HG03520 (cell line): Measurements from ENCODE around the gene PBRM1.

Experiments
- ATAC-seq: cut with Tn5 transposase; IDR thresholded peaks from one replicate; pipeline ENCODE4 v1.9.1; 2021; ENCODE audit warnings: mild to moderate bottlenecking, moderate library complexity; ENCODE audit not compliant: unreplicated experiment

The PBRM1 gene

DNA sequence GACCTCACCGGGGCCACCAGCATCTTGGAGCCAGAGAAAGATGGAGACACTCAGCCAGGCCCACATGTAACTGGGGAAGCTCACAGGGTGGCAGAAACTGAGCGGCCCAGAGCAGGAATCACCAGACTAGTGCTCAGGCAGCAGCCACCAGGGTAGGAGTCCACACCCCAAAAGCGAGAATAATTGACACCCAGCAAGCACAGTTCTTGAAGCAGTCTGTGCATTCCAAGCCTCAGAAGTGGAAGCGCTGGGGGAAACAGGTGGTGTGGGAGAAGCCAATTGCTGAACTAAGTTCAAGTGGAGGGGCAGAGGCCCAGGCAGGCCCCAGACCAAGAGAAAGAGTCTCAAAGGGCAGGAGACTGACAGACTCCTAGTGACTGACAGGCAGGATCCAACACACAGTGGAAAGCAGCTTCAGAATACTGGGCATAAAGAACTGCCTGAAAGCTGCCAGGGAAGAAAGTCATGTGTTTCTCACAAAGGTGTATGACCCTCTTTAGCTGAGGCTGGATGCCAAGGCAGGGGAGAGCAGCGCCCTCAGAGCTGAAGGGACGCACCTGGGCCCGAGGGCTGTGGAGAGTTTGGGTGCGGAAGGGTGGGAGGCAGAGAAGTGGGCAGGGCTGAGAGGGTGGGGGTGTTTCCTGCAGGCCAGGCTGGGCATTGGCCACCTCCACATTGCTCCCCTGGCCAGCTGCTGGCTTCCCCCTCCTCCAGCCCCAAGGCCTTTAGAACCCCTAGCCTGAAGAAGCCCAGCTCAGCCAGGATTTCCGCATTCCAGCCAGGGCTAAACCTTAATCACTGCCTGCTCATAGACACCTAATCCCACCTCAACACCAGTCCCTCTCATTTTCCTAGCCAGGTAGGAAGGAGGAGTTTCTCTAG is 159.8 kb downstream of the PBRM1 start:
- ATAC-seq, result no peak

DNA sequence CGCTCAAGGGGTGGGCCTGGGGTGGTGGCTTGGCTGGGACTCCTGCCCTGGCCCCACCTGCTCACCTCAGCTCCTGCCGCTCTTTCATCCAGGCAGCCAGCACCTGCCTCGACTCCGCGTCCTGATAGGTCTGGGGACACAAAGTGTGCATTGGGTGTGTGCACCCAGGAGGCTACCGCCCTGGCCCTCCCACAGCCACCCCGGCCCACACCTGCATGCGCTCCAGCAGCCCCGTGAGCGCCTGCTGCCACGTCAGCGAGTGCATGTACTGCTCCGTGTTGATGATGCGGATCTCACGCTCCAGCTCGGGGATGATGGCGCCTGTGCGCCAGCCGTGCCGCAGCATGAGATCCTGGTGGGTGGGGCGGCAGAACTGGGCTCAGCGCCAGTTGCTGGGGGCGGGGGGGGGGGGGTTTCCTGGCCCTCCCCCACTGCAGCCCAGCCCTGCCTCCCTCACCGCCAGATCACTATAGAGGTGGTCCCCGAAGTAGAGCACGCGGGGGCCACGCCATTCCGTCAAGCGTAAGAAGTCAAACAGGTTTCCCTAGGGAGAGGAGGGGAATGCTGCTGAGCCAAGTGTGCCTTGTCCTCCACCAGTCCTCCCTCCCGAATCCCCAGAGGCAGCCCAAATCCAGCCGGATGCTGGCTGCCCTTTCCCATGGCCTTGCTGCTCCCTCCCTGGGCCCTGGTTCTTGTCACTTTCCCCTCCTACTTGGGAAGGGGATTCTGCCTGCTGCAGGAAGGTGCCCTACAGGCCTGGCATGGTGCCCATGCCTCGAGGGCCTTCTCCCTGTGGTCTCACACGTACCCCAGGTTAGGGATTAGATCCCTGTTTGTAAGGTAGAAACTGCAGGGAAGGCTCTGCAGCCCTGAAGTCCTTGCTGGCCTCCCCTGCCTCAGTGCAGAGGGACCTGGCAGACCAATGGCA is 160.7 kb downstream of the PBRM1 start:
- no peak for ATAC-seq

DNA sequence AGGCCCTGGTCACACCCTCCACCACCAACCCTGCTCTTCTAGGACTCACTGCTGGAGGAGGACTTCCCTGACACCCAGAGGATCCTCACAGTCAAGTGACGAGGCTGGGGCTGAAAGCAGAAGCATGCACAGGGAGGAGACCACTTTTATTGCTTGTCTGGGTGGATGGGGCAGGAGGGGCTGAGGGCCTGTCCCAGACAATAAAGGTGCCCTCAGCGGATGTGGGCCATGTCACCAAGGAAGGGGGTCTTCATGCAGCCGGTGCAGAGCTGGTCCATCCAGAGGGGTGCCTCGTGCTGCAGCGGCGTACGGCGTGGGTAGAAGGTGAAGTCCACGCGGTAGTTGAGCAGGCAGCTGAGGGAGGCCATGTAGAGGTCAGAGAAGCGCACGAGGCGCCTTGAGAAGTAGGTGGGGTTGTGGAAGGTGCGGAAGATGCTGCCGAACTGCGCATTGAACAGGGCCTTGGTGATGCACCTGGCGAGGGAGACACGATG is 161.4 kb downstream of the PBRM1 start:
- ATAC-seq, result no peak

- ATAC-seq, result no peak
These were observed 162.1 kb downstream of the PBRM1 start for GRCh38 chr3:52523386-52524257.

- ATAC-seq, result no peak
These were observed 163.0 kb downstream of the PBRM1 start for GRCh38 chr3:52522651-52523251.

DNA sequence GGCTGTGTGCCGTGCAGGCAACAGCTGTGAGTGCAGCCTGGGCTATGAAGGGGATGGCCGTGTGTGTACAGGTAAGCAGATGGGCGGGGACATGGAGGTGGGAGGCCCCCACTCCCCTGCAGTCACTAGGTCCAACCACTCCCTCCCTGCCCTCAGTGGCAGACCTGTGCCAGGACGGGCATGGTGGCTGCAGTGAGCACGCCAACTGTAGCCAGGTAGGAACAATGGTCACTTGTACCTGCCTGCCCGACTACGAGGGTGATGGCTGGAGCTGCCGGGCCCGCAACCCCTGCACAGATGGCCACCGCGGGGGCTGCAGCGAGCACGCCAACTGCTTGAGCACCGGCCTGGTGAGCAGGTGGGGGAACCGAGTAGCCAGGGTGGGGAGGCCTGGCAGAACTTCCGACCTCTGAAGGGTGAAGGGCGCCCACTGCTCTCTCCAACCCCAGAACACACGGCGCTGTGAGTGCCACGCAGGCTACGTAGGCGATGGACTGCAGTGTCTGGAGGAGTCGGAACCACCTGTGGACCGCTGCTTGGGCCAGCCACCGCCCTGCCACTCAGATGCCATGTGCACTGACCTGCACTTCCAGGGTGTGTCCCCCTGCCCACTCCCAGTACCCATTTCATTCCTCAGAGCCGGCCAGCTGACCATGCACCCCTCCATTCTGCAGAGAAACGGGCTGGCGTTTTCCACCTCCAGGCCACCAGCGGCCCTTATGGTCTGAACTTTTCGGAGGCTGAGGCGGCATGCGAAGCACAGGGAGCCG is 163.6 kb downstream of the PBRM1 start:
- no peak for ATAC-seq

GRCh38 chr3:52521488-52521824 is 164.3 kb downstream of the PBRM1 start:
- no peak for ATAC-seq

DNA sequence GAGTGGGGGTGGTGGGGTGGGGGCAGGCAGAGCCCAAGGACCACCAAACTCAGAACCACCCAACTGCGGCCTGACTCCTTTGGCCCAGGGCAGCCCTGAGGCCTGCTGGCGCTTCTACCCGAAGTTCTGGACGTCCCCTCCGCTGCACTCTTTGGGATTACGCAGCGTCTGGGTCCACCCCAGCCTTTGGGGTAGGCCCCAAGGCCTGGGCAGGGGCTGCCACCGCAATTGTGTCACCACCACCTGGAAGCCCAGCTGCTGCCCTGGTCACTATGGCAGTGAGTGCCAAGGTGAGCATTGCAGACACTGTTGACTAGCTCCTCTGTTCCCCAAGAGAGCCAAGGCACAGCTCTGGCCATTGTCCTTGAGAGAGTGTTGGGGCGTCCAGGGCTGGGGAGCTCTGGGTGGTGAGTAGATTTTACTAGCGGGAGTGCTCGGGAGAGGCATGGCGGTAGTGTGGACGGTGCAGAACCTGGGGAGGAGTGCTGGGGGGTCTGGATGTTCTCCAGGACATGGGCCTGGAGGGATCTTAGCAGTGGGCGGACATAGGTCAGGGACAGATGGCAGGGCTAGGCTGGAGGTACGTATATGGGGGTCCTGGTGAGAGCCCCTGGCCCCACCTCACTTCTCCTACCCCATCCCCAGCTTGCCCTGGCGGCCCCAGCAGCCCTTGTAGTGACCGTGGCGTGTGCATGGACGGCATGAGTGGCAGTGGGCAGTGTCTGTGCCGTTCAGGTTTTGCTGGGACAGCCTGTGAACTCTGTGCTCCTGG is 164.8 kb downstream of the PBRM1 start:
- ATAC-seq, result no peak

- ATAC-seq, result no peak
These were observed 165.5 kb downstream of the PBRM1 start for GRCh38 chr3:52520141-52520667.

DNA sequence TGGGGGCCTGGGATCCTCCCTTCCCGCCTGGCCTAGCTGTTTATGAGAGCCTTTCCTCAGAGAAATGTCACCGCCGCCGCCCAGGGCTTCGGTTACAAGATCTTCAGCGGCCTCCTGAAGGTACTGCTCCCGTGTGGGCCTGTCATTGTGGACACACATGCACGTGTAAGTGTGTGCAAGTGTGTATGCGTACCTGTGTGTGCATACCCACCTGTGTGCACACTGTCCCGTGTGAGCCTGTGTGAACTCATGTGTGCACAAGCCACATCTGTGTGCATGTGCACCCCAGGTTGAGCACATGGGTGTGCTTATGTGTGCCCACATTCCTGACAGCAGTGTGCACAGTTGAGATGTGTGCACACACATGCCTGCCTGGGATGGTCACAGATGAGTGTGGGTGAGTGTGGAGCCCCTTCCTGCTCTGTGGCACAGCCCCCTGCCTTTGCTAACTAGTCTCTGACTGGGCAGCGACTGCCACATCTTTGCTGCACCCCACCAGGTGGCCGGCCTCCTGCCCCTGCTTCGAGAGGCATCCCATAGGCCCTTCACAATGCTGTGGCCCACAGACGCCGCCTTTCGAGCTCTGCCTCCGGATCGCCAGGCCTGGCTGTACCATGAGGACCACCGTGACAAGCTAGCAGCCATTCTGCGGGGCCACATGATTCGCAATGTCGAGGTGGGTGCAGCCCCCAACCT is 166.1 kb downstream of the PBRM1 start:
- no peak for ATAC-seq

GRCh38 chr3:52518723-52519444 is 166.8 kb downstream of the PBRM1 start:
- no peak for ATAC-seq

GRCh38 chr3:52517796-52518722 is 167.7 kb downstream of the PBRM1 start:
- no peak for ATAC-seq

GRCh38 chr3:52516509-52517195 is 169.1 kb downstream of the PBRM1 start:
- ATAC-seq, result no peak

DNA sequence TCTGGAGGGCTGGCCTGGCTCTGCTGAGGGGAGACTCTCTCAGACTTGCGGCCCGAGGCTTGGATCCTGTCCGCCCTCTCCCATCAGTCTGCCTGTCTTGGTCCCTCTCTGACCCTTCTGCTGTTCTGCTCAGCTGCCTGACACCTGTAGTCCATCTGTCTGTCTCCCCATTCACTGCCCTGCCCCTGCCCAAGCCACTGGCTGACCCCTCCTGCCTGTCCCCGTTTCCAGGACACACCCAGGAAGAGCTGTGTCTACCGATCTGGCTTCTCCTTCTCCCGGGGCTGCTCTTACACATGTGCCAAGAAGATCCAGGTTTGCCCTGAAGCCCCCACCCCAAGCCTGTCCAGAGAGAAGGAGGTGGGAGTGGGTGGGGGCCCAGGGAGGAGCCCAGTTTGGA is 170.5 kb downstream of the PBRM1 start:
- no peak for ATAC-seq

DNA sequence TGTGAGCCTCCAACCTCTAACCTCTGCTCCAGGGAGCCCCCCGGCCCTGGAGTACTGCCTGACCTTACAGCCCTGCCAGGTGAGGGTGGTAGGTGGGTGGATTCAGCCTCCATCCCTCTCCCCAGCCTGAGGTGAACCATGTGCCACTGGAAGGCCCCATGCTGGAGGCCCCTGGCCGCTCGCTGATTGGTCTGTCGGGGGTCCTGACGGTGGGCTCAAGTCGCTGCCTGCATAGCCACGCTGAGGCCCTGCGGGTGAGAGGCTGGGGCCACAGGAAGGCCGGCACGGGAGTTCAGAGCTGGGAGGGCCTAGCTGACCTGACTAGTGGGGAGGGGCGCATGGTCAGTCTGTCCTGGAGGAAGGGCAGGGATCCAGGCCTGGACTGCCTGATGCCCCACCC is 171.1 kb downstream of the PBRM1 start:
- no peak for ATAC-seq

- no peak for ATAC-seq
These were observed 172.4 kb downstream of the PBRM1 start for GRCh38 chr3:52513281-52513680.
